Cardiac fibroblast (primary cell): ENCODE measurements around the gene ZNF536.

ENCODE experiments used
- DNase-seq, 2 donors: peaks; one replicate each; pipeline versions ENCODE4 v3.0.0 to v3.0.0-alpha.2; 2010; ENCODE audit warnings: low read depth in 2 of 2
- H3K4me3 ChIP-seq, 2 donors: replicated peaks in 1 of 2; 1 replicate in 1 of 2; 2 replicates in 1 of 2; pipeline ENCODE4 v1.5.1; 2011; ENCODE audit warnings: low read depth in 2 of 2, low read length in 2 of 2, mild to moderate bottlenecking in 2 of 2, moderate library complexity in 1 of 2
- TF ChIP-seq, protein P1 (sequence below): IDR thresholded peaks from one replicate; pipeline ENCODE4 v1.5.1; 2011; ENCODE audit warnings: low read depth, mild to moderate bottlenecking, low read length, inconsistent platforms

Gene ZNF536

DNA sequence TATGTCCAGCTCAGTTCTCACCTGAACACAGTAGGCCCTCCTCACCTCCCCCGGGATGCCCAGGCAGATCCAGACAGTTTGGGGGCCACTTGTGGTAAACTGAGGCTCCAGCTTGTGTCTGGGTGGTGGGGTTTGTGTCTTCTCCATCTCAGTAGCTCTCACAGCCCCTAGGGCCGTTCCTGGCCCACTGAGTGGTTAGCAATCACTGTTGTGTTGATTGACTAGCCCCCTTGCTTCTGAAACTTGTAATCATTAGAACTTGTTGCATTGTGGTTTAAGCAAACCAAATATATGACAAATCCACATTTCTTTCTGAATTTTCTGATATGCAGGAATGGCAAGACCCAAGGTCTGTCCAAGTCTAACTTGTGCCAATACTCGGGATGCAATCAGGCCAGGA lies 13.9 kb upstream of the ZNF536 start:
- TF ChIP-seq, protein P1, sequence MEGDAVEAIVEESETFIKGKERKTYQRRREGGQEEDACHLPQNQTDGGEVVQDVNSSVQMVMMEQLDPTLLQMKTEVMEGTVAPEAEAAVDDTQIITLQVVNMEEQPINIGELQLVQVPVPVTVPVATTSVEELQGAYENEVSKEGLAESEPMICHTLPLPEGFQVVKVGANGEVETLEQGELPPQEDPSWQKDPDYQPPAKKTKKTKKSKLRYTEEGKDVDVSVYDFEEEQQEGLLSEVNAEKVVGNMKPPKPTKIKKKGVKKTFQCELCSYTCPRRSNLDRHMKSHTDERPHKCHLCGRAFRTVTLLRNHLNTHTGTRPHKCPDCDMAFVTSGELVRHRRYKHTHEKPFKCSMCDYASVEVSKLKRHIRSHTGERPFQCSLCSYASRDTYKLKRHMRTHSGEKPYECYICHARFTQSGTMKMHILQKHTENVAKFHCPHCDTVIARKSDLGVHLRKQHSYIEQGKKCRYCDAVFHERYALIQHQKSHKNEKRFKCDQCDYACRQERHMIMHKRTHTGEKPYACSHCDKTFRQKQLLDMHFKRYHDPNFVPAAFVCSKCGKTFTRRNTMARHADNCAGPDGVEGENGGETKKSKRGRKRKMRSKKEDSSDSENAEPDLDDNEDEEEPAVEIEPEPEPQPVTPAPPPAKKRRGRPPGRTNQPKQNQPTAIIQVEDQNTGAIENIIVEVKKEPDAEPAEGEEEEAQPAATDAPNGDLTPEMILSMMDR: no peak
- no peak for DNase-seq
- no peak overlapping the region for H3K4me3 ChIP-seq

- no peak overlapping the region for H3K4me3 ChIP-seq
- DNase-seq: no peak
- TF ChIP-seq, protein P1: no peak
Observed at GRCh38 chr19:30358821-30359580, 13.2 kb upstream of the ZNF536 start.

DNA sequence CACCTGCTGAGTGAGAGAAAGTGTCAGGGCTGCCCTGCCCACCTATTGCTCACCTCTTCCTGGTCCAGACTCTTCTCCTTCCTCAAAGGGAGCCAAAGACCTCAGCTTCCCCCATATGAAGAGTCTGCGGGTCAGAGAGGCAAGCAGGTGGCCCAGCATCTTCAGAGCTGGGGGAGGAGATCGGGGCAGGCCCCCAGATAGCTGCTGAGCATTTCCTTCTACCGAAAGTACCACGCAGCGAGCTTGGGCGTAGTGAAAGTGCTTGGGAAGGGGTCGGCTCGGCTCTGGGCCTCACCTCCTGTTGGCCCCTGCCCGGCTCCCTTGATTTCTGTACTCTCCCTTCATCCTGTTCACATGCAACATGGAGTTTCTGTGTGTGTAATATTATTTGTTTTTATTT lies 12.2 kb upstream of the ZNF536 start:
- H3K4me3 ChIP-seq: no peak overlapping the region
- TF ChIP-seq, protein P1: no peak
- DNase-seq: no peak

DNA sequence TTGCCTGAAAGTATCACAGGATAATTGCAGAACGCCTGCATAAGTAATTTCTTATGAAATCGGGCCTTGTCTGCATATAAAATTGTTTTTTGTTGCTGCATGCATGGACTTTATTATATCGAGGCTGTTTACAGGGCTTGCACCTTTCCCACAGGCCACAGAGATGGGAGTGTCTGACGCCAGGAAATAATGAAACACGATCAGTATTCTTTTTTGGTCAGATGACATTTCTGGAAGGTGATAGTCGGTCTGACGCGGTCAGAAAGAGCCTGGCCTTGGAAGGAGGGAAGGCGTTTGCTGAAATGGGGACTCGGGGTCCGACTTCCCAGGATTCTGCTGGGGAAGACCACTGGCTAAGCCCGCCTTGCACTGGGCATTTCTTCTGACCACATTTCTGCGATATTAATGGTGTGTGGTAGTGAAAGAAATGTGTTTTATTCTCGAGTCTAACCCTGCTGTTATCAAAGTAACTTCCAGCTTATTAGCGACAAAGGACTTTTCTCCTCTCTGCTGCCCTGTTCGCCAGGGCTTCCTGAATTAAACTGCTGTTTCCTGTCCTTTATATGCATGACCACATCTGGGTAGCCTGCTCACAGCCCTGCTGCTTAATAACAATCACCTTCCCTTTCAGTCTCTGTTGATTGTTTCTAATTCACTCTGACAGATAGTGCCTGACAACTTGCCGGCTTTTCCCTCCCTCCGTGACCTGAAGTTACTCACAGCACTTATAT lies 11.6 kb upstream of the ZNF536 start:
- no peak for DNase-seq
- TF ChIP-seq, protein P1: no peak
- H3K4me3 ChIP-seq: no peak overlapping the region

- no peak for DNase-seq
- no peak overlapping the region for H3K4me3 ChIP-seq
- TF ChIP-seq, protein P1: no peak
Observed at GRCh38 chr19:30361107-30361447, 11.1 kb upstream of the ZNF536 start.

- no peak for DNase-seq
- no peak overlapping the region for H3K4me3 ChIP-seq
- TF ChIP-seq, protein P1: no peak
Observed at GRCh38 chr19:30361721-30362120, 10.5 kb upstream of the ZNF536 start.
